Type B pancreatic cell (in vitro differentiated cells): ENCODE data around the gene SNTG2. TPM values are rescaled to one million over a fixed set of nuclear protein-coding genes. Genes with fewer than 3 reads are reported as not detected.

Experiments
- DNase-seq: peaks from one replicate; pipeline ENCODE4 v3.0.0; 2021; ENCODE audit warnings: mixed read lengths; ENCODE audit not compliant: unreplicated experiment; ENCODE audit errors: extremely low spot score
- H3K27ac Mint-ChIP-seq: 2 replicates; pipeline ENCODE4 v1.8.0; 2021; ENCODE audit warnings: mild to moderate bottlenecking, mixed read lengths
- H3K27me3 Mint-ChIP-seq: 2 replicates; pipeline ENCODE4 v1.8.0; 2021; ENCODE audit warnings: mixed read lengths
- H3K36me3 Mint-ChIP-seq: 2 replicates; pipeline ENCODE4 v1.8.0; 2021; ENCODE audit warnings: mixed read lengths
- H3K4me1 Mint-ChIP-seq: one replicate; pipeline ENCODE4 v1.8.0; 2021; ENCODE audit warnings: mixed read lengths; ENCODE audit not compliant: unreplicated experiment
- H3K4me3 Mint-ChIP-seq: 2 replicates; pipeline ENCODE4 v1.8.0; 2021; ENCODE audit warnings: mild to moderate bottlenecking, mixed read lengths
- H3K9me3 Mint-ChIP-seq: 2 replicates; pipeline ENCODE4 v1.8.0; 2021; ENCODE audit warnings: mixed read lengths
- total RNA-seq: library from RNA; stranded (reverse); gene quantifications from 2 replicates; pipeline ENCODE4 v1.2.1, GENCODE V29; 2021; ENCODE audit warnings: low replicate concordance
- TF ChIP-seq, protein P1 (sequence below): fragments of 200-600 bp; sonication (generic); conservative IDR thresholded peaks from 2 replicates; pipeline ENCODE4 v1.5.0; 2021; ENCODE audit warnings: antibody characterized with exemption, mild to moderate bottlenecking

The SNTG2 gene
- total RNA-seq, 1 donor from 2014 or later = 1.1 TPM

DNA sequence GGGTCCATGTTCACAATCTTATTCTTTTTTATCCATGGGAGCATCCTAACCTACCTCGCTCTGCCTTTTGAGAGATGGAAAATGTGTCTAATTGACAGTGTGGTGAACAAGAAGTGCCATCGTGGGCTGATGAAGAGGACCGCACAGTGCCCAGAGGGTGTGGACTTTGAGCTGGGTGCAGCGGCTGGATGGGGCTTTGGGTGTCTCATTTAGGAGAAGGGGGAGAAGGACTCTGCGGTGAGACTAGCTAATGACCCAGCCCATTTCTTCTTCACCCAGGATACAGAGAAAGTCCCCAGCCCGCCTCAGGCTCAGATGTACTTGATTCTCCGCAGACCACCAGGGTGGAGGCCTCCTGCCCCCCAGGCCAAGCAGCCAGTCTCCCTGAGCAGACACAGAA lies 33.7 kb upstream of the SNTG2 start:
- Mint-ChIP-seq H3K27me3 (no peaks in the 10 kb centered on the region), H3K4me3 (no peak overlapping the region), H3K36me3 (no peaks in the 10 kb centered on the region), H3K9me3 (no peaks in the 10 kb centered on the region), H3K27ac (no peak overlapping the region), H3K4me1 (no peaks in the 10 kb centered on the region)
- TF ChIP-seq, protein P1, sequence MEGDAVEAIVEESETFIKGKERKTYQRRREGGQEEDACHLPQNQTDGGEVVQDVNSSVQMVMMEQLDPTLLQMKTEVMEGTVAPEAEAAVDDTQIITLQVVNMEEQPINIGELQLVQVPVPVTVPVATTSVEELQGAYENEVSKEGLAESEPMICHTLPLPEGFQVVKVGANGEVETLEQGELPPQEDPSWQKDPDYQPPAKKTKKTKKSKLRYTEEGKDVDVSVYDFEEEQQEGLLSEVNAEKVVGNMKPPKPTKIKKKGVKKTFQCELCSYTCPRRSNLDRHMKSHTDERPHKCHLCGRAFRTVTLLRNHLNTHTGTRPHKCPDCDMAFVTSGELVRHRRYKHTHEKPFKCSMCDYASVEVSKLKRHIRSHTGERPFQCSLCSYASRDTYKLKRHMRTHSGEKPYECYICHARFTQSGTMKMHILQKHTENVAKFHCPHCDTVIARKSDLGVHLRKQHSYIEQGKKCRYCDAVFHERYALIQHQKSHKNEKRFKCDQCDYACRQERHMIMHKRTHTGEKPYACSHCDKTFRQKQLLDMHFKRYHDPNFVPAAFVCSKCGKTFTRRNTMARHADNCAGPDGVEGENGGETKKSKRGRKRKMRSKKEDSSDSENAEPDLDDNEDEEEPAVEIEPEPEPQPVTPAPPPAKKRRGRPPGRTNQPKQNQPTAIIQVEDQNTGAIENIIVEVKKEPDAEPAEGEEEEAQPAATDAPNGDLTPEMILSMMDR = no peak
- no peak for DNase-seq

DNA sequence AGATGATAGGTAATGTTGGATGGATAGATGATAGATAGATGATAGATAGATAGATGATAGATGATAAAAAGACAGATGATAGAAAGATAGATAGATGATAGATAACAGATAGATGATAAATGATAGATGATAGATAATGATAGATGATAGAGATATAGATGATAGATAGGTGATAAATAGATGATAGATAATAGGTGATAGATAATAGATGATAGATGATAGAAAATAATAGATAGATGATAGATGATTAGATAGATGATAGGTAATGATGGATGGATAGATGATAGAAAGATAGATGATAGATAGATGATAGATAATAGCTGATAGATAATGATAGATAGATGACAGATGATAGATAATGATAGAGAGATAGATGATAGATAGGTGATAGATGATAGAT lies 31.0 kb upstream of the SNTG2 start:
- Mint-ChIP-seq H3K27me3 (peaks cover 6% of the 10 kb centered on the region), H3K36me3 (no peaks in the 10 kb centered on the region), H3K27ac (no peak overlapping the region), H3K4me3 (no peak overlapping the region), H3K9me3 (no peaks in the 10 kb centered on the region), H3K4me1 (peaks cover 6% of the 10 kb centered on the region)
- TF ChIP-seq, protein P1 = no peak
- DNase-seq = no peak

DNA sequence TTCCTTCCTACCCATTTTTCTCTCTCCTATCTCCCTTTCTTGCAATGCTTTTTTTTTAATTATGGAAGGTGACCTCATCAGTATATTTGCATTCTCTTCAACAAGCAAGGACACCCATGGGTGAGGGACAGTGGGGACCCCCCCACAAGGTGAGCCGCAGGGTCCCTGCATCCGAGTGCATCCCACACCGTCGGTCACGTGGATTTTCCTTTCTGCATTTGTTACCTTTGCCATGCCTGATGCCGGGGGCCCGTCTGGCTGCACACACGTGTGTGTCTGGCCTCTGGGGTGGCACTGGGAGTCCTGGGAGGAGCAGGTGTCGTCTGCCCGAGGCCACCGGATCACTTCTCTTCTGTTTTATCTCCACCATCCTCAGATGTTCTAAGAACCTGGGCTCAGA lies 30.1 kb upstream of the SNTG2 start:
- DNase-seq = no peak
- no peak overlapping the region for H3K27ac Mint-ChIP-seq
- peaks cover 9% of the 10 kb centered on the region for H3K4me1 Mint-ChIP-seq
- TF ChIP-seq, protein P1 = no peak
- no peaks in the 10 kb centered on the region for H3K36me3 Mint-ChIP-seq
- H3K9me3 Mint-ChIP-seq = no peaks in the 10 kb centered on the region
- H3K27me3 Mint-ChIP-seq = peaks cover 15% of the 10 kb centered on the region
- H3K4me3 Mint-ChIP-seq = no peak overlapping the region

DNA sequence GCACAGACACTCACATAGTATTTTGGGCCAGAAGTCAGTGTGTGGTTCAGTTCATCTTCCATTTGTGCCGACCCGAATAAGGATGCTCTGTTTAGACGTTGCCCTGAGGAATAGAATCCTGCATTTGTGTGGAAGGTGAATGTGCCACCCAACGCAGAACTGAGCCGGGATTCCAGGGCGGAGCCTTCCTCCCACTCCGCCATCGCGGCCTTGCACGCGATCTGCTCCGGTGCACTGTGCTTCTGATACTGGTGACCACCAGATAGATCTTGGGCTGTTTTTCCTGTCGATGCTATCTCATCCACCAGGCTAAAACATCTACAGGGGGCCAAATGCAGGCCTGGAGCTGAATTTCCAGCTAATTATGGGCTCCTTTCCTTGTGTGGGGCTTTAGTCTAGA lies 29.6 kb upstream of the SNTG2 start:
- Mint-ChIP-seq H3K4me1 (peaks cover 9% of the 10 kb centered on the region), H3K4me3 (no peak overlapping the region)

DNA sequence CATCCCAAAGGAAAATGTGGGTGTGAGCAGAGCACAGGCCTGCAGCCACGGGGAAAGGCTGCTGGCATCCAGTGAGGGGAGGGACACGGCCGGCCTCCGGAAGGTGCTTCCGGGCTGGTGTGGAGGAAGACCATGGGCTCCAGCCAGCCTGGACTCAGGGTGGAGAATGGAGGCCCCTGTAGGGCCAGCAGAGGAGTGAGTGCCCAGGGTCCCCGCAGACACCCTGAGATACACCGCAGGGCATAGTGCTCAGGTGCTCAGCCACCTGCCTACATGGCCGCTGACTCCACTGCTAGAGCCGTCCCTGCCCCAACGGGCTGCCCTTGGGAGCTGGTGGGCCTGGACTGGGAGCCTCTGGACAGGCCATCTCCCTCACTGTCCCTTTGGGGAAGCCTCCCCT lies 28.5 kb upstream of the SNTG2 start:
- Mint-ChIP-seq H3K27ac (no peak overlapping the region), H3K9me3 (no peaks in the 10 kb centered on the region), H3K27me3 (peaks cover 16% of the 10 kb centered on the region), H3K36me3 (no peaks in the 10 kb centered on the region), H3K4me1 (peaks cover 9% of the 10 kb centered on the region), H3K4me3 (no peak overlapping the region)
- no peak for DNase-seq
- TF ChIP-seq, protein P1 = no peak

More for the DNA sequence above, 29.6 kb upstream of the SNTG2 start:
- no peaks in the 10 kb centered on the region for H3K9me3 Mint-ChIP-seq
- H3K27me3 Mint-ChIP-seq = peaks cover 16% of the 10 kb centered on the region
- no peak for DNase-seq
- no peak overlapping the region for H3K27ac Mint-ChIP-seq
- H3K36me3 Mint-ChIP-seq = no peaks in the 10 kb centered on the region
- TF ChIP-seq, protein P1 = no peak
